GM23248 (cell line): ENCODE results near the gene NEMF. TPM values are rescaled to one million over a fixed set of nuclear protein-coding genes. Genes with fewer than 3 reads are reported as not detected.

Experiments
- DNase-seq: peaks from one replicate; pipeline ENCODE4 v3.0.0-alpha.2; 2015
- H2AFZ ChIP-seq: fragments of 200-600 bp; sonication (generic); 2 replicates; pipeline ENCODE4 v1.6.1; 2016; ENCODE audit warnings: antibody characterized with exemption
- H3F3A ChIP-seq: fragments of 200-600 bp; sonication (generic); 2 replicates; pipeline ENCODE4 v1.6.1; 2016; ENCODE audit warnings: mild to moderate bottlenecking, antibody characterized with exemption, mixed run types; ENCODE audit not compliant: insufficient read depth
- H3K27ac ChIP-seq: fragments of 200-600 bp; sonication (generic); 2 replicates; pipeline ENCODE4 v1.5.1; 2016; ENCODE audit warnings: mild to moderate bottlenecking
- H3K27me3 ChIP-seq: fragments of 200-600 bp; sonication (generic); replicated peaks from 2 replicates; pipeline ENCODE4 v1.6.1; 2016; ENCODE audit warnings: mild to moderate bottlenecking; ENCODE audit not compliant: insufficient read depth
- H3K36me3 ChIP-seq: fragments of 200-600 bp; sonication (generic); 2 replicates; pipeline ENCODE4 v1.6.1; 2016; ENCODE audit warnings: low read depth, mild to moderate bottlenecking
- H3K4me1 ChIP-seq: fragments of 200-600 bp; sonication (generic); 2 replicates; pipeline ENCODE4 v1.6.1; 2016; ENCODE audit warnings: mild to moderate bottlenecking; ENCODE audit not compliant: insufficient read depth
- H3K4me2 ChIP-seq: fragments of 200-600 bp; sonication (generic); one replicate; pipeline ENCODE4 v1.6.1; 2016; ENCODE audit warnings: mild to moderate bottlenecking; ENCODE audit not compliant: unreplicated experiment
- H3K4me3 ChIP-seq: fragments of 200-600 bp; sonication (generic); 2 replicates; pipeline ENCODE4 v1.5.1; 2016; ENCODE audit warnings: mild to moderate bottlenecking
- H3K79me2 ChIP-seq: fragments of 200-600 bp; sonication (generic); 2 replicates; pipeline ENCODE4 v1.6.1; 2016; ENCODE audit warnings: mild to moderate bottlenecking; ENCODE audit not compliant: insufficient read depth
- H3K9ac ChIP-seq: fragments of 200-600 bp; sonication (generic); 2 replicates; pipeline ENCODE4 v1.6.1; 2016; ENCODE audit warnings: mild to moderate bottlenecking
- H3K9me2 ChIP-seq: fragments of 200-600 bp; sonication (generic); 2 replicates; pipeline ENCODE4 v1.6.1; 2016; ENCODE audit warnings: mixed run types, mild to moderate bottlenecking, moderate library complexity; ENCODE audit not compliant: insufficient read depth
- H3K9me3 ChIP-seq: fragments of 200-600 bp; sonication (generic); one replicate; pipeline ENCODE4 v1.6.1; 2017; ENCODE audit warnings: low read depth
- H4K20me1 ChIP-seq: fragments of 200-600 bp; sonication (generic); 2 replicates; pipeline ENCODE4 v1.6.0; 2016; ENCODE audit not compliant: insufficient read depth
- EZH2 ChIP-seq: fragments of 200-600 bp; sonication (generic); IDR thresholded peaks from 2 replicates; pipeline ENCODE4 v1.6.1; 2018; ENCODE audit warnings: antibody characterized with exemption, mild to moderate bottlenecking; ENCODE audit not compliant: insufficient read depth, poor library complexity, severe bottlenecking
- EZH2phosphoT487 ChIP-seq: fragments of 200-600 bp; sonication (generic); IDR thresholded peaks from 2 replicates; pipeline ENCODE4 v1.6.1; 2018; ENCODE audit warnings: antibody characterized with exemption, moderate library complexity, mild to moderate bottlenecking, low read depth; ENCODE audit not compliant: insufficient read depth
- WGBS, 2 experiments: methylation state at CpG; one replicate each; pipeline ENCODE4 v1.1.6; 2015 to 2017; ENCODE audit warnings: low lambda C conversion rate in 2 of 2, low coverage in 1 of 2; ENCODE audit errors: missing lambda C conversion rate in 2 of 2; 5-methylcytosine and 5-hydroxymethylcytosine counted together
- in situ Hi-C: fragments of 300-500 bp; cut with MboI; formaldehyde crosslinking; loops from 2 replicates; pipeline ENCODE4 v1.15.0; 2020
- polyA plus RNA-seq: library from polyadenylated mRNA; unstranded; fragments of >200 nt; fragmentation: Nextera tagmentation; extraction: Ambion mirVana; gene quantifications from 2 replicates; pipeline ENCODE4 v1.2.1, GENCODE V29; 2016
- total RNA-seq: library from RNA; depleted of rRNA; stranded (reverse); fragments of >200 nt; shearing (Covaris generic); gene quantifications from 2 replicates; pipeline ENCODE4 v1.2.3, GENCODE V29; 2014

Gene NEMF
- total and polyA plus RNA-seq, 2 experiments from 2014 or later: 56.5 to 65.9 TPM

DNA sequence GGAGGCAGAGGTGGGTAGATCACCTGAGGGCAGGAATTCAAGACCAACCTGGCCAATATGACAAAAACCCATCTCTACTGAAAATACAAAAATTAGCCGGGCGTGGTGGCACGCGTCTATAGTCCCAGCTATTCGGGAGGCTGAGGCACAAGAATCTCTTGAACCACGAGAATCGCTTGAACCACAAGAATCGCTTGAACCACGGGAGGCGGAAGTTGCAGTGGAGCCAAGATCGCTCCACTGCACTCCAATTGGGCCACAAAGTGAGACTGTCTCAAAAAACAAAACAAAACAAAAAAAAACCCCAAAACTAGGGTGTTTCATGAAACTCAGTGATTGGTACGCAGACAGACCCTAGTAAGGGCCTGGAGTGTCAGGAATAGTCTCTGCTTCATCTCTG, 33.9 kb upstream of the NEMF start:
- peaks cover 9% of the 10 kb centered on the region; the same call in 1 of the 2 replicates for H3K79me2 ChIP-seq
- H3K36me3 ChIP-seq: no peaks in the 10 kb centered on the region
- no peaks in the 10 kb centered on the region for H3K9me3 ChIP-seq
- no peaks in the 10 kb centered on the region for H3K27me3 ChIP-seq
- H3K4me1 ChIP-seq: peaks cover 7% of the 10 kb centered on the region
- H4K20me1 ChIP-seq: no peaks in the 10 kb centered on the region
- no peak overlapping the region for H3K27ac ChIP-seq
- H2AFZ ChIP-seq: no peak overlapping the region
- in situ Hi-C loops: no loop called here
- no peak for TF ChIP-seq EZH2phosphoT487
- TF ChIP-seq EZH2: no peak
- 93% methylated on average over 12 of the region's 12 CpGs for WGBS, 2 experiments
- H3F3A ChIP-seq: peaks cover 1% of the 10 kb centered on the region
- DNase-seq: no peak
- H3K4me3 ChIP-seq: no peak overlapping the region
- H3K4me2 ChIP-seq: no peak overlapping the region
- H3K9me2 ChIP-seq: no peaks in the 10 kb centered on the region
- no peak overlapping the region for H3K9ac ChIP-seq

DNA sequence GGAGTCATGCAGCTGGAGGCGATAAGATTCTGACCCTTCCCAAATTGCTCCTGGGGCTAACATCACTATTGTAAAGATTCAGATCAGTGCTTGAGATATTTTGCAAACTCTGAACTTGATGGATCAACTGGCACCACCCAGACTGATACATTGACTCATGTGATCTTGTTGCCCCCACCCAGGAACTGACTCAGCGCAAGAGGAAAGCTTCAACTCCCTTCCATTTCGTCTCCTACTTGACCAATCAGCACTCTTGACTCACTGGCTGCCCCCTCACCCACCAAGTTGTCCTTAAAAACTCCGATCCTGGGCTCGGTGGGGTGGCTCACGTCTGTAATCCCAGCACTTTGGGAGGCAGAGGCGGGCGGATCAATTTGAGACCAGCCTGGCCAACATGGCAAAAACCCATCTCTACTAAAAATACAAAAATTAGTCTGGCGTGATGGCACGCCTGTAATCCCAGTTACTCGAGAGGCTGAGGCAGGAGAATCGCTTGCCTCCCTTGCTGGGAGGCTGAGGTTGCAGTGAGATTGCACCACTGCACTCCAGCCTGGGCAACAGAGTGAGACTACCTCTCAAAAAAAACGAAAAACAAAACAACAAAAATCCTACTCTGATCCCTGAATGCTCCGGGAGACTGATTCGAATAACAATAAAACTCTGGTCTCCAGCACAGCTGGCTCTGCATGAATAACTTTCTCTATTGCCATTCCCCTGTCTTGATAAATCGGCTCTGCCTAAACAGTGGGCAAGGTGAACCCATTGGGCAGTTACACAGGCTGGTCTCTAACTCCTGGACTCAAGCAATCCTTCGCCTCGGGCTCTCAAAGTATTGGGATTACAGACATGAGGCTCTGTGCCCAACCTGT, 30.5 kb upstream of the NEMF start:
- Histone ChIP-seq H3K9ac (no peak overlapping the region), H3K79me2 (no peaks in the 10 kb centered on the region), H3K4me3 (no peak overlapping the region), H3K9me3 (no peaks in the 10 kb centered on the region), H3K27ac (no peak overlapping the region), H4K20me1 (no peaks in the 10 kb centered on the region), H3K4me2 (no peak overlapping the region), H3K9me2 (no peaks in the 10 kb centered on the region), H2AFZ (no peak overlapping the region), H3K27me3 (no peaks in the 10 kb centered on the region), H3K4me1 (peaks cover 6% of the 10 kb centered on the region; the same call in 1 of the 2 replicates), H3K36me3 (no peaks in the 10 kb centered on the region), H3F3A (no peaks in the 10 kb centered on the region)
- DNase-seq: no peak
- in situ Hi-C loops: no loop called here
- TF ChIP-seq EZH2 (no peak), EZH2phosphoT487 (no peak)
- 88 to 89% methylated on average over 18 of the region's 18 CpGs for WGBS, 2 experiments

GRCh38 chr14:49881350-49882001, 28.9 kb upstream of the NEMF start:
- Histone ChIP-seq H2AFZ (no peak overlapping the region), H3K4me3 (no peak overlapping the region), H3K27me3 (no peaks in the 10 kb centered on the region), H3K36me3 (no peaks in the 10 kb centered on the region), H3K9me2 (no peaks in the 10 kb centered on the region), H3K9me3 (no peaks in the 10 kb centered on the region), H3F3A (no peaks in the 10 kb centered on the region), H3K4me2 (no peak overlapping the region), H4K20me1 (no peaks in the 10 kb centered on the region), H3K4me1 (peaks cover 6% of the 10 kb centered on the region; the same call in 1 of the 2 replicates), H3K79me2 (no peaks in the 10 kb centered on the region), H3K27ac (no peak overlapping the region), H3K9ac (no peak overlapping the region)
- TF ChIP-seq EZH2: no peak
- TF ChIP-seq EZH2phosphoT487: no peak
- in situ Hi-C loops: no loop called here
- DNase-seq: no peak
- WGBS, 2 experiments: 98 to 99% methylated on average over 4 of the region's 4 CpGs

DNA sequence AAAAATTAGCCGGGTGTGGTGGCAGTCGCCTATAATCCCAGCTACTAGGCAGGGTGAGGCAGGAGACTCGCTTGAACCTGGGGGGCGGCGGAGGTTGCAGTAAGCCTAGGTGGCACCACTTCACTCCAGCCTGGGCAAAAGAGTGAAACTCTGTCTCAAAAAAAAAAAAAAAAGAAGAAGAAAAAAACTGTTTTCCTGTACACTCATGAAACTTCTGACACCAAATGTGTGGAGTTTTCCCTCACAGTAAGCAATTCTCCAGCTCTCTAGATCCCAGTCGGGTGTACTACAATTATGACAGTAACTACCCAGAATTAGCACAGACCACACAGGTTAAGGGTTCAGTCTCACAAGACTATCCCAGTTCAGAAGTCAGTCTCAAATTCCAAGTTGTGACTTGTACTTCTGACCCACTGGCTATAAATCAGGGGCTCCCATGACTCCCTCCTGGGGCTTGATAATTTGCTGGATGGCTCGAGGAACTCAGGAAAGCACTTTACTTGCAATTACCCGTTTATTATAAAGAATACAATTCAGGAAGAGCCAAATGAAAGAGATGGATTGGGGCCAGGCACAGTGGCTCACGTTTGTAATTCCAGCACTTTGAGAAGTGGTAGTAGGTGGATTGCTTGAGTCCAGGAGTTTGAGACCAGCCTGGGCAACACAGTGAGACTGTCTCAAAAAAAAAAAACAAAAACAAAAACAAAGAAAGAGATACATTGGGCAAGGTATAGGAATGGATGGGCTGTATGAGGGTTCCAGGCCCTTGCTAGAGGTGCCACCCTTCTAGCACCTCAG, 27.9 kb upstream of the NEMF start:
- Histone ChIP-seq H3K36me3 (no peaks in the 10 kb centered on the region), H4K20me1 (no peaks in the 10 kb centered on the region), H3K27me3 (no peaks in the 10 kb centered on the region), H2AFZ (peak overlapping the region; percentile 47; the same call in 1 of the 2 replicates), H3K27ac (no peak overlapping the region), H3K9me2 (no peaks in the 10 kb centered on the region), H3K9me3 (no peaks in the 10 kb centered on the region), H3K79me2 (no peaks in the 10 kb centered on the region), H3K4me1 (peaks cover 6% of the 10 kb centered on the region; the same call in 1 of the 2 replicates), H3K9ac (no peak overlapping the region), H3K4me3 (no peak overlapping the region), H3K4me2 (no peak overlapping the region), H3F3A (no peaks in the 10 kb centered on the region)
- TF ChIP-seq EZH2phosphoT487: no peak
- TF ChIP-seq EZH2: no peak
- 49 to 50% methylated on average over 9 of the region's 9 CpGs for WGBS, 2 experiments
- DNase-seq: peak; percentile 26
- in situ Hi-C loops: no loop called here
